Hematopoietic multipotent progenitor cell treated with erythropoietin and hydrocortisone succinate and interleukin-3 and kit ligand, for 4 days (in vitro differentiated cells): Measurements from ENCODE around the gene SF3B2.
"Not testable (repeated sequence)": the region's sequence is repeated elsewhere in the genome, so short reads cannot be mapped to it uniquely, and the experiment has no call there.

Experiments
- DNase-seq: peaks from one replicate; pipeline ENCODE4 v3.0.0-alpha.2; 2015

SF3B2 gene

DNA sequence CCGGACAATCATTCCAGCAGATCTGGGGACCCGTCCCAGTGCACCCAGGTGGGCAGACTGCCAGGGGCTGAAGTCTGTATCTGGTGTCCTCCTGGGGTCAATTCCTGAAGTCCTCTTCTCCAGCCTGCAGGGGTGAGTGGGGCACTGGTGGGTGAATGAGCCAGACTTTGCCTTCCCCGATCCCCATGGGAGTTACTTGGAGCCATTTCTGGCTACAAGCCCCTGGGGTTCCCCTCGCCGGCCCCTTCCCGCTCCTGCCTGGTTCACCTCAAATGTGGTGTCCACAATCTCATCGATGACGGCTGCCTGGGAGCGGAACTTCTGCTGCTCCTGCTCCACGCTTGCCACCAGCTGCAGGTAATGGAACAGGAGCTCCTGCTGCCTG lies 35.4 kb upstream of the SF3B2 start:
- DNase-seq: no peak

DNA sequence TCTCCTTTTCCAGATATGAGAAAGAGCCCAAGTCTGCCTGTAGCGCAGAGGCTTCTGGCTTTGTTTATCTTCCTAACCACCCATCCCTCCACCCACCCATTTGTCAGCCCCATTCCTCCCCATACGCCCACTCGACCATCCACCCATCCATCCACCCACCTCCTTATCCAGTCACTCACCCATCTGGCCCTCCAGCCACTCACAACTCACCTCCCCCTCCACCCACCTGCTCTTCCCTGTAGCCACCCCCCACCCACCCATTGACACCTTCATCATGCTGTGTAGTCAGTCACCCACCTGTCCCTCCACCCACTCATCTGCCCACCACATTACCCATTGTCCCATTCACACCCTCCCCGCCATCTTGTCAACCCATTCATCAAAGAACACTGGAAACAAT lies 34.8 kb upstream of the SF3B2 start:
- no peak for DNase-seq

DNA sequence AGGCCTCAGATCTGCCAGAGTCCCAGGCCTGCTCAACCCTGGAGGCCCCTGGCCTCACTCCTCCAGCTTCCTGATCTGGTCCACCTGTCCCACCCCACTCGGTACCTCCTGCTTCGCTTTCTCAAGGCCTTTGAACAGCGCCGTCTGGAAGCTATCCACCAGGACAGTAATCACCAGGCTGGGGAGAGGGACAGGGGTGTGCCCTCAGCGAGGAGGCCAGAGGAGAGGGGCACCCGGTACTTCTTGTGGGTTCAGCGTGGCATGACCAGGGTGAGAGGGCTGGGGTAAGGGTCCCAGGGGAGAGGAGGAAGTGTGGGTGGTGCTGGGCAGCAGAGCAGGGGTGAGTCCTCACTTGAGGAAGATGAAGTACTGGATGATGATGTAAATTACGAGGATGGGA lies 32.0 kb upstream of the SF3B2 start:
- DNase-seq: no peak

DNA sequence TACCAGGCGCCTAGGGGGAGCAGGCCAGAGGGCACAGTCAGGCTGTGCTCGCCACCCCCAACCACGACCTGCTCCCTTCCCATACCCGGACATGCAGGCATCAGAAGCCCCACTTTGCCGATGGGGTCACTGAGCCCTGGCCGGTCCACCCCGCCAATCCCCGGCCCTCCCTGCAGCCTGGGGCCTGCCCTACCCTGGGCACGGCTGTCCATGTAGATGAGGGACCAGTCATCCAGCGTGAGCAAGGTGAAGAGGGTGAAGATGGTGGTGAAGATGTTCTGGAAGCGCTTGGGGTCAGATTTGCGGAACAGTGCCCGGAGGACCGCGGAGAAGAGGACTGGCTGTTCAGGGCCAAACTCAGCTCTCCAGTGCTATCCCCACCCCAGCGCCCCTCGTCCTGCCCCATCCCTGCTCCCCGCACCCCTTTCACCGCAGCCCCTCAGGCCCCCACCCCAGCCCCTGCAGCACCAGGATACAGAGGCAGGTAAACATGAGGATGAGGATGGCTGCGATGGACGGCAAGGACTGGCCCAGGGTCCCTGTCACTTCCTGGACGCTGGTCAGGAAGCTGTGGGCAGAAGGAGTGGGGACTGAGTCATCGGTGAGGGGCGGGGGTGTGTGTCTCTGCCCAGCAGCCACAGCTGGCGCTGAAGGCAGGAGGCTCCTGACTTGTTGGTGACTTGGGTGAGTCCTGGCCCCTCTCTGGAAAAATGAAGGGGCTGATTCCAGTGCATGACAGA lies 31.4 kb upstream of the SF3B2 start:
- peak; percentile 91 for DNase-seq

DNA sequence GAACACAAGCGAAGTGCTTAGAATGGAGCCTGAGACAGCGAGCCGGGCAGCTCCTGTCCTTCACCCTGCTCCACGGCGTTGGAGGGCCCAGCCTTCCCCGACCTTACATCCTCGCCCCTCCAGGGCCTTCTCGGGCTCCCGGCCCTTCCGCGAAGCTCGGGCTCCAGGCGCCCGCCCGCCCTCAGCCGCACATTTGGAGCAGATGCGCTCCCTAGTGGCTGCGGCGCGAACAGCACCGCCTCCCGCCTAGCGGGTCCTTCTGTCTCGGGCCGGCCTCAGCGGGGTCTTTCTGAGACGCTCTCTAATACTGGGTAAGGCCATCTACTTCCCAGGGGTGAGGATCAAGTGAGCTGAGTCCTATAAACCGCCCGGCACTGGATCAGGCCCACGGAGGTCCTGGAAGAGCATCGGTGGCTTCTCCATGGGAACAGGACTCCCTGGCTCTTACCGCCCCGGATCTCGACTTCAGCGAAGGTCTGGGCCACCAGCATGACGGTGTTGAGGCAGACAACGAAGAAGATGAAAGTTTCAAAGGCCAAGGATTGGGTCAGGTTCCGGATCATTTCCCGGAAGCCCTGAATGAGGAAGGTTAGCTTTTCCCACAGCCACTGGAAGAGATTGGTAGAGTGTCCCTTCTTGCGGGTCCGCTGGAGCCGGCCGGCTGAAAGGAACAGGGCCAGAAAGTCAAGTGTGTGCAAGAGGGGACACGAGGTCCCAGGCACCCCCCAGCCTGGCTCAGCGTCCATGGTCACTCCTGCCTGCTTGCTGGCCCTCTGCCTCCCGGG lies 29.6 kb upstream of the SF3B2 start:
- peak; percentile 88 for DNase-seq

DNA sequence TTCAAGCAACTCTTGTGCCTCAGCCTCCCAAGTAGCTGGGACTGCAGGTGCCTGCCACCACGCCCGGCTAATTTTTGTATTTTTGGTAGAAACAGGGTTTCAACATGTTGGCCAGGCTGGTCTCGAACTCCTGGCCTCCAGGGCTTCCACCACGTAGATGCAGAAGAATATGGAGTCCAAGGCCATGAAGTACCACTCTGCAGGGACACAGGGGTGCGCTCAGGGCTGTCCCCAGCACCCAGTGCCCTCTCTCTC lies 29.1 kb upstream of the SF3B2 start:
- not testable (repeated sequence) for DNase-seq

DNA sequence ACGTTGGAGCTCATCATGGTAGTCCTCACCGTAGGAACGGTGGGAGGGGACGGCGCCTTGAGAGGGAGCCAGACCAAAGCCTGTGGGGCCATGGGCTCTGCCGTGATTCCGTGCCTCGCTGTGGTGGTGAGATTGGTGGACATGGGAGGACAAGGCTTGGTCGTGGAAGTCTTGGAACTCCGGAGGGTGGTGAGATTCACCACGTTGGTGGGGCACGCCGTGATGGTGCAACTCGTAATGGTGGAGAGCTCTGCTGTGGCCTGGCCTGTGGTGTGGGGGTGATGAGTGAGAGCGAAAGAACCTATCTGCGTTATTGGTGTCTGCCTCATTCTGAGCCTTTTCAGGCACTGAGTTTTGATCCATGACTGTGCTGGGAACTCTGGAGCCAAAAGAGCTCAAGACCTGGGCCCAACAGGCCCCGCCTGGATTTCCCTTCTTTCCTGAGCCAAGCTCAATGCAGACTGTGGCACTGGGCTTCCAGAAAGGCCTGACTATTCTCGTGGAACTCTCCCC lies 26.1 kb upstream of the SF3B2 start, which contains the start of gene CATSPER1:
CATSPER1 (minus strand) TSS at position 463 of the 513 bp plus-strand sequence; CDS start at position 363, 100 bp downstream.
- DNase-seq: no peak

DNA sequence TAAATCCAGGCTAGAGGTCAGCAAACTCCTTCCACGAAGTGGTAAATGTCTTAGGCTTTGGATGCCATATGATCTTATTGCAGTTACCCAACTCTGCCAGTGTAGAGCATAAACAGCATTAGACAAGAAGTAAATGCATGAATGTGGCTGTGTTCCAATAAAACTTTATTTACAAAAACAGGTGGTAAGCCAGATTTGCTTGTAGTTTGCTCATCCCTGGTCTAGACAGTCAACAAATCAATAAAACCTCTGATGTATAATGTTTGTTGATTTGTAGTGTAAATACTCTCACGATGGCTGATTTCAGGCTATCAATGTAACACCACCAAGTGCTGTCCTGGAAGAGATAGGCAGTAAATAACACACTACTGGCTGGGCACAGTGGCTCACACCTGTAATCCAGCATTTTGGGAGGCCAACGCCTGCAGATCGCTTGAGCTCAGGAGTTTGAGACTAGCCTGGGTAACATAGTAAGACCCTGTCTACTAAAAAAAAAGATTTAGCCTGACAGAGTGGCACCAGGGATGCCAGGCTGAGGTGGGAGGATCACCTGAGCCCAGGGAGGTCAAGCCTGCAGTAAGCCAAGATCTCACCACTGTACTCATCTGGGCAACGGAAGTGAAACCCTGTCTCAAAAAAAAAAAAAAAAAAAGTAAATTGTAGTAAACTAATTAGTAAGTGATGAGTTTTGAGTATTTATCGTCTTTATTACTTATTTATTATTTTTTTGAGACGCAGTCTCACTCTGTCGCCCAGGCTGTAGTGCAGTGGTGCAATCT lies 19.0 kb upstream of the SF3B2 start:
- no peak for DNase-seq

DNA sequence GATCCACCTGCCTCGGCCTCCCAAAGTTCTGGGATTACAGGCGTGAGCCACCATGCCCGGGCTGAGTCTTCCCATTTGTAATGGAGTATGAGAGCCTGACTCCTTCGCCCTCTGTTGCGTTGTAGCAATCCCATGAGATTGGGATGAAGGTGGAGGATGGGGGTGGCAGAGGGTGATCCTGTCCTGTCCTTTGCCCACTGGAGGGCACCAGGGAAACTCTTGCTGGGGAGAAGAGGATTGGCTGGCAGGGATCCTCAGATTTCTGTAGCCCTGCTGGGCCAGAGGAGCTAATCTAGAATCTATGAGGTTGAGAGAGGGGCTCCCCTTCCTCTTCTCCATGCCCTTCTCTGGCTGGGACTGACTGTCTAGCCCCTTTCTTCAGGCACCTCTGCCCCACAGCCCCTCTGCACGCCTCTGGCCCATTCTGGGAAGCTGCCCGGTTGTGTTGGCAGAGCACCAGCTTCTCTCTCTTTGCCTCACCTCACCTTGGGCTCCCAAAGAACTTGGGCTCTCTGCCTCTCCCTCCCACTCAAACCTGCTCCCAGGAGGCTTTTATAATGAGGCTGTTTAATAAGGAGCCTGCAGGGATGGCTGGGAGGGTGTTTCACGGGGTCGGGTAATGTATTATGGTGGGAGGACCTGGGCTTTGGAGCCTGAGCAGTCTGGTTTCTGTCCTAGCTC lies 16.4 kb upstream of the SF3B2 start:
- DNase-seq: no peak

DNA sequence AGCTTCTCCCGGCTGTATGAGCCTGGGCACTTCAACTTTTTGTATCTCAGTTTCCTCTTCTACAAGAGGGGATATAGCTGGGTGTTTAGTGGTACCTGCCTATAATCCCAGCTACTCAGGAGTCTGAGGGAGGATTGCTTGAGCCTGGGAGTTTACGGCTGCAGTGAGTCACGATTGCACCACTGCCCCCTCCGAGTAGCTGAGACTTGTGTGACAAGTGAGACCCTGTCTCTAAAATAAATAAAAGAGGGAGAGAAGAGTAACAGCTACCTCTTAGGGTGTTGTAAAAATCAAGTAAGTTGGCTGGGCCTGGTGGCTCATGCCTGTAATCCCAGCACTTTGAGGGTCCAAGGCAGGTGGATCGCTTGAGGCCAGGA lies 15.8 kb upstream of the SF3B2 start:
- no peak for DNase-seq

DNA sequence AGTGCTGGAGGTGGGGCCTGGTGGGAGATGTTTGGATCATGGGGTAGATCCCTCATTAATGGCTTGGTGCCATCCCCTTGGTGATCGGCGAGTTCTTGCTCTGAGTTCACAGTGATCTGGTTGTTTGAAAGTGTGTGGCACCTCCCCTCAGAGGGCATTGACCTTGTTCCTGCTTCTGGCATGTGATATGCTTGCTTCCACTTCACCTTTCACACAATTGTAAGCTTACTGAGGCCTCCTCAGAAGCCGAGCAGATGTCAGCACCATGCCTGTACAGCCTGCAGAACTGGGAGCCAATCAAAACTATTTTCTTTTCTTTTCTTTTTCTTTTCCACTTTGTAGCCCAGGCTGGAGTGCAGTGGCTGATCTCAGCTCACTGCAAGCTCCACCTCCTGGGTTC lies 14.8 kb upstream of the SF3B2 start:
- DNase-seq: no peak

DNA sequence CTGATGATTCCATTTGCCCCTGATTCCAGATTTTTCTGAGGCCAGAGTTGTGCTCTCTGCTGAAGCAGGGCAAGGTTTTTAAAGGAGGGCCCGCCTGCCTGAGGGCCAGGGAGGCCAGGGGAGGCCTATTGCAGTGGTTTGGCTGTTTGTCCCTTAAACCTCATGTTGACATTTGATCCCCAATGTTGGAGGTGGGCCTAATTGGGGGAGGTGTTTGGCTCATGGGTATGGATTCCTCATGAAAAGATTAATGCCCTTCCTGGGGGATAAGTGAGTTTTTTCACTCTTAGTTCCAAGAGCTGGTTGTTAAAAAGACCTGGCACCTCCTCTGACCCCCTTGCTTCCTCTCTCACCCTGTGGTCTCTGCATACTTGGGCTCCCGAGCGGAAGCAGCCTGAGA lies 12.4 kb upstream of the SF3B2 start:
- no peak for DNase-seq

DNA sequence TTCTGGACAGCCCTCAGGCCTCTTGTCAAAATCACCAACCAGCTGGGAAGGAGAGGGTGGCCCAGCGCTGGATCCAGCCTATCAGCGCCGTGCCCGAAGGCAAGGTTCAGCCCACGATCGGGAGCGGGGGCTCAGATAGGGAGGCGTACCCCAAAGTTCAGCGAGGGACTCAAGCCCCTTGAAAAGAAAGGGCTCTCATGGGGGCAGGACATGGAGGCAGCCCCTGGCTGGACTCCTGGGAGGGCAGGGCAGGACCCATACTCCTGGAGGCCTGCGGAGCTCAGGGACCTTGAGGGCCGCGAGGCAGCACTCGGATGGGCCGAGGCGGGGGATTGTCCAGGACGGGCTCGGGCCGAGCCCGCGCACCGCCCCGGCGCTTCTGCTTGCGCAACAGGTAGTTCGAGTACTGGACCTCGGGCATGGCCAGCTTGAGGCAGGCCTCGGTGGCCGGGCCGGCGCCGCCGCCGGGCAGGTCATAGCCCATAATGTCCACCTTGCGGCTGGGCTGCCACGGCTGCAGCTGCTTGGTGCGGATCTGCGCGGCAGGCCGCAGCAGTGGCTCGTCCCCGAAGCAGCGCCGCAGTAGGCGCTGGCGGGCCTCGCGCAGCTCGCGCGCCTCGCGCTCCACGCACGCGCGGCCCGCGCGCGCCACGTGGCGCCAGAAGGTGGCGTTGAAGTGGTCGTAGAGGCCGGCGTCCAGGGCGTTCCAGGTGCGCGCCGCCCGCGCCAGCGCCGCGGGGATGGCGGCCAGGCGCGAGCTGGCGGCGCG lies 9.8 kb upstream of the SF3B2 start:
- no peak for DNase-seq

DNA sequence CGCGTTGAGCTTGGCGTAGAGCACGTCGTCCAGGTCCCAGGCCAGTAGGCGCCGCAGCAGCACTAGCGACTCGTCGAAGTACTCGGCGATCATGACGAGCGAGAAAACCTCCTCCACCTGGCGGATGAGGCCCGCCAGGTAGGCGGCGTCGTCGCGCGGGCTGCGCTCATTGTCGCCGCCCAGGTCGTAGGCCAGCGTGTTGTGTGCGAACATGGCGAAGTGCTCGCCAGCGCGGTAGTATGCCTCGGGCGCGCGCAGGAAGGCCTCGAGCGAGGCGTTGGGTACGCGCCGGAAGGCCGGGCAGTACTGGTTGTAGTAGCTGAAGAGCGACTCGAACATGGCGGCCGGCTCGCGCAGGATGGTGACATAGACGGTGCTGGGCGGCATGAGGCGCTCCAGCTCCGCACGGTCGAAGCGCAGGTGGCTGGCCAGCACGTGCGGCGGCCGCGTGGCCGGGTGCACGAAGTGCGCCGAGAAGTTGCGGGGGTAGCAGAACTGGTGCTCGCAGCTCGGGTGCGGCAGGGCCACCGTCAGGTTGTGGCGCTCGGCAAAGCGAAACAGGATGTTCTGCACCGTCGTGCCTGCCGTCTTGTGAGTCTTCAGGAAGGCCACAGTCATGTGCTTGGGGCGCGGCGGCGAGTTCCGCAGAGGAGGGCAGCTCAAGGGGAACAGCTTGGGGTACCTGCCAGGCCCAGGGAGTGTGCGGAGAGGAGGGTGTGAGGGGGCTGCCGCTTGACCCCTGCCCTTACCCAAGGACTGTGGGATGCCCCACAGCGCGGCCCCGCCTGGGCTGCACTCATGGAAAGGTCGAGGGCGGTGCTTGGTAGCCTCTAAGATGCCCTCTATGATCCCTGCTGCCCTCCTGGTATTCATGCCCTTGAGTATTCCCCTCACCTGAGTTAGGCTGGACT lies 8.9 kb upstream of the SF3B2 start:
- no peak for DNase-seq

DNA sequence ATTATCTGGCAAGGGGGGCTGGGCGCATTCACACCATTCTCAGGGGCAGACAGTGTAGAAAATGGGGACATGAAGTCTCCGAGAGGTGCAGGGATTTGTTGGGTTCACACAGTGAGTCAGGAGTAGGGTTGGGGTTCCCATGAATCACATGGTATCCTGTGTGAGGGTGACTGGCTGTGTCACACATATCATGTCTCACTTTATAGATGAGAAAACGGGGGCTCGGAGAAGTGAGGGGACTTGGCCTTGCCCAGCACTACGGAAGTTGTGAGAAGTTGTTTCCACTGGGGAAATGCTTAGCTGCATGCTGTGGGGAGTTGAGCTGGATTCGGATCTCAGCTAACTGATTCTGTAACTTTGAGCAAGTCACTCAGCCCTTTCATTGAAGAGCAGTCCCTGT lies 7.4 kb upstream of the SF3B2 start:
- DNase-seq: no peak

DNA sequence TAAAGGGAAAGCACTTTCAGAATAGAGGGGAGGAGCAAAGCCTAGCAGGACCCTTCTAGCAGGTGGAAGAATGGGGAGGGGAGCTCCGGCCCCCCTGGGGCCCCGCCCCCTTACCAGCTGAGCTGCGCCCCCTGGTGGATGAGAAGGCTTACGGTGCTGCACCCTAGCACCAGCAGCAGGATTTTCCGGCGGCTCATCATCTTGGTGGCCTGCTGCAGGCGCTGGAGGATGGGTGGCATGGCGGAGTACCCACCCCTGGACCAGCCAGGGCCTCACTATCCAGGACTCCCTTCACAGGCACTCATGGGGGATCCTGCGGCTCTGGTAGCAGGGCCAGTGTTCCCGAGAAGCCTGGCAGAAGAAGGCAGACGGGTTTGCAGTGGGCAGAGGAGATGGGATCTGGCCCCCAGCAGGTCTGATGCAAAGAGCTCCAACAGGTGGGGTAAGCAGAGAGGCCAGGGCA lies 7.0 kb upstream of the SF3B2 start:
- peak; percentile 89 for DNase-seq

DNA sequence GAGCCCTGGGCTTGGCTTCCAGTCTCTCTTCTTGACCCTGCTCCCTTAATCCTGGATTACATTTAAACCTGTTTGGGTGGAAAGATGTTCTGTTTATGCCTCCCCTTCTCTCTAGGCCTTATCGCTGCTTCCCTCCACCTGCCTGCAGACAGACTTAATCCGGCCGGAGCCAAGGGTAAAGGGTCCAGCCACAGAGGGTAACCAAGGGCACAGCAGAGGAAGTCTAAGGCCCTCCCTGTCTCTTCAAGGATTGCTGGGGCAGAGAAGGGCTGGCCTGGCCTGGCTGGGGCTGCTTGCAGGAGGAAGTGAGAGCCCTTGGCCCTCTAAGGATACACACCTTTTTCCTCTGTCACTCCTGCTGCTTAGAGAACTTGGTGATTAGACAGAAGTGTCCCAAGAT lies 5.3 kb upstream of the SF3B2 start:
- DNase-seq: no peak

DNA sequence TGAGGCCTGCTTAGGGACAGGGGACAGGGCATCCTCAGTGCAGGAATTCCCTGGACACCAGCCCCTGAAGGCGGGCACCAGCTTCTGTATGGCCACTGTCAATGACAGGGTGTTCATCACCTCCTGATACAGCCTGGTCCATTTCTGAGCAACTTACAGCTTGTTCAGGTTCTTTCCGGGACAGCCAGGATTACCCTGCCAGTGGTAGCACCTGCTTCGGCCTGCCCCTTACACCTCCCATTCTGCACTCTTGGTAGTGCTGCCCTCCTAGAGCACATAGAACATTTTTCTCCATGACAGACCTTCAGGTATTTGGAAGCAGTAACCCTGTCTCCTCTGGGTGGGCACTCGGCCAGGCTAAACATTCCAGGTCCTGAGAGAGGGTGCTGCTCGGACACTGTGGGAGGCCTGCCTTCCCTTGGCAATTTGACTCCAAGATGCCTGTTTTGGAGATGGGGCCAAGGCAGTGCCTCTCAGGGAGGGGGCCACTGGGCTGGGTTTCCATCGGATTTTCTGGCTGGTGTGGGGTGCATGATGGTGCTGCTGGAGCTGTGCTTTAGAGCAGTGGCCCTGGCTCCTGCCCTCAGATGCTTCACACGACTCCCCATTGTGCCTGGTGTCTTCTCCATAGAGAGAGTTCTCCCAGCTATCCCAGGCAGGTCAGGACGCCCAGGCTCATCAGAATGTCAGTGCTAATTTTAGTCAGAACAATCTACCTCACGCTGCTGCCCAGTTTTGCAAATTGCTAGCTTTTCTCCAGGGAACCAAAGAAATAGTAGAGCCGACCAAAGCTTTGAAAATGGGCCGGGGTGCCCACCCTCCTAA lies 4.4 kb upstream of the SF3B2 start:
- no peak for DNase-seq

DNA sequence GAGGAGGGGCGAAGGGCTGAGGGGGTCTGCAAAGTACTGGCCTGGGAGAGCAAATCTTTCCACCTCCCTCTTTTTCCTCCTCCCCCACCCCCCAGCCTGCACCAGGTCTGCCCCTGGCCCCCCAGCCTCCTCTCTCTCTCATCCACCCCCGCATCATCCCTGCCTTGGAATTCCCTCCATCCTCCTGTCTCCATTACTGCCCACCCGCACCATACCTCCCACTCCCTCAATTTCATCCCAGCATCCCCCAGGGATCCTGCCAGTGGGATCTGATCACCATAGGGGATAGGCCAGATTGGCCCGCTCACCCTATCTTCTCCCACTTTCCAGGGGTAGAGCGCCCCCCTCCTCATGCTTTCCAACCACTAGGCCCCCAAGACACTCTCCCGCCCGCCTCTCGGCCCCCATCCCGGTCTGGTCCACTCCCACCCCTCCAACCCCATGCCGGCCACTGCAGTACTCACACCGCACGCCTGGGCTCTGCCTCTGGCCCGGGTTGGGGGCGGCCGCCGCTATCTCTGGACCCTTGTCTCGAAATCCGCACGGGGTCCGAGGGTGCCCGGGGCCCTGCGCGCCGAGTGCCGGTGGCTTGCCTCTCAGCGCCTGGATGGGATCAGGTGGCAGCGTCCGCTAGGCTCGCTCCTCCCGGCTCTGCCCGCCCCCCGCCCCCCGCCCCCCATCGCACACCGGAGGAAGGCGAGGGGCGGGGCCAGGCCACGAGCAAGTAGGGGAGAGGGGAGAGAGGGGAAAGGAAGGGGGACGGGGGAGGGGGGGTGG lies 3.4 kb upstream of the SF3B2 start, which contains the start of gene GAL3ST3:
GAL3ST3 (minus strand) TSS at position 615 of the 777 bp plus-strand sequence. CDS start 3,746 bp downstream, outside the sequence.
- DNase-seq: peak; percentile 25
